K562 (cell line): Measurements from ENCODE around the gene POMC. TPM values are rescaled to one million over a fixed set of nuclear protein-coding genes. Genes with fewer than 3 reads are reported as not detected.

Experiments used
- ATAC-seq: fragments of 200-7000 bp; cut with Tn5 transposase; 3 replicates; pipeline ENCODE4 v1.9.1; 2020; ENCODE audit warnings: moderate library complexity
- BruUV-seq: library from RNA; stranded (reverse); fragments of 400-500 nt; replicated peaks from 2 replicates; lab custom pipeline; 2021; lab: Mats Ljungman, UMichigan
- CTCF ChIA-PET: fragments of 300-600 bp; formaldehyde crosslinking; extraction: SDS; loops from one replicate; lab custom pipeline; 2021; ENCODE audit warnings: low intra/inter-chr PET ratio; lab: Yijun Ruan, JAX
- POLR2A ChIA-PET: fragments of 300-600, 350-650 bp; sonication (Branson Sonifier 250); formaldehyde crosslinking; extraction: SDS; loops from one replicate; lab custom pipeline; 2021; ENCODE audit warnings: antibody characterized with exemption, inconsistent platforms; lab: Yijun Ruan, JAX
- DNase-seq, 4 experiments: peaks; one replicate each; pipeline versions ENCODE4 v3.0.0 to v3.0.0-alpha.2; 2011 to 2018; ENCODE audit warnings: low spot score in 3 of 4, mixed read lengths in 3 of 4; ENCODE audit errors: extremely low read depth in 1 of 4
- FAIRE-seq: peaks from 2 replicates; lab custom pipeline; 2011; peaks lifted over from hg19 to GRCh38; lab: Jason Lieb, UNC
- H2AFZ ChIP-seq: 2 replicates; pipeline ENCODE4 v1.6.0; 2011; ENCODE audit warnings: low read depth, low read length, control low read depth, inconsistent platforms
- H3K27ac ChIP-seq: fragments of 200-600 bp; 3 replicates; pipeline ENCODE4 v1.8.0; 2011; ENCODE audit warnings: low read depth, mild to moderate bottlenecking, control low read depth, inconsistent platforms, low read length, moderate library complexity, mixed read lengths; ENCODE audit errors: extremely low read depth
- H3K27me3 ChIP-seq, 2 experiments: fragments of 300-600 bp in 1 of 2; 2 replicates in 1 of 2; 3 replicates in 1 of 2; pipeline versions ENCODE4 v1.6.0 to v1.8.0; 2011; ENCODE audit warnings: inconsistent platforms in 2 of 2, low read length in 2 of 2, mild to moderate bottlenecking in 1 of 2, mixed read lengths in 1 of 2, moderate library complexity in 1 of 2; ENCODE audit not compliant: control insufficient read depth in 2 of 2, insufficient read depth in 2 of 2
- H3K36me3 ChIP-seq: fragments of 300-600 bp; 3 replicates; pipeline ENCODE4 v1.8.0; 2011; ENCODE audit warnings: mild to moderate bottlenecking, low read length, inconsistent platforms; ENCODE audit not compliant: control insufficient read depth, insufficient read depth
- H3K4me1 ChIP-seq, 2 experiments: fragments of 200-600 bp in 1 of 2; replicated peaks in 1 of 2; 2 replicates in 1 of 2; 3 replicates in 1 of 2; pipeline versions ENCODE4 v1.5.1 to v1.8.0; 2011; ENCODE audit warnings: inconsistent platforms in 2 of 2, low read length in 2 of 2, mild to moderate bottlenecking in 1 of 2, mixed read lengths in 1 of 2, moderate library complexity in 1 of 2; ENCODE audit not compliant: control insufficient read depth in 2 of 2, insufficient read depth in 2 of 2
- H3K4me2 ChIP-seq: 2 replicates; pipeline ENCODE4 v1.6.1; 2011; ENCODE audit warnings: low read length, control low read depth, inconsistent platforms, mixed read lengths; ENCODE audit not compliant: insufficient read depth
- H3K4me3 ChIP-seq: fragments of 200-600 bp; sonication (generic), shearing (Covaris generic); 2 replicates; pipeline ENCODE4 v1.5.1; 2016; ENCODE audit warnings: control low read depth, inconsistent platforms
- H3K79me2 ChIP-seq: fragments of 200-600 bp; 3 replicates; pipeline ENCODE4 v1.8.0; 2011; ENCODE audit warnings: low read length, inconsistent platforms; ENCODE audit not compliant: control insufficient read depth, insufficient read depth
- H3K9ac ChIP-seq, 2 experiments: 2 replicates each; pipeline versions ENCODE4 v1.6.0 to v1.6.1; 2011; ENCODE audit warnings: low read depth in 2 of 2, low read length in 2 of 2, control low read depth in 1 of 2, inconsistent platforms in 1 of 2, mild to moderate bottlenecking in 1 of 2, mixed read lengths in 1 of 2; ENCODE audit not compliant: insufficient read depth in 1 of 2
- H3K9me1 ChIP-seq: one replicate; pipeline ENCODE4 v1.6.0; 2011; ENCODE audit warnings: inconsistent platforms, mild to moderate bottlenecking, low read length, moderate library complexity; ENCODE audit not compliant: control insufficient read depth, insufficient read depth
- H3K9me3 ChIP-seq: replicated peaks from 2 replicates; pipeline ENCODE4 v1.5.1; 2011; ENCODE audit warnings: low read depth, low read length, inconsistent platforms; ENCODE audit not compliant: control insufficient read depth, insufficient read depth
- H4K20me1 ChIP-seq: replicated peaks from 2 replicates; pipeline ENCODE4 v1.6.1; 2011; ENCODE audit warnings: low read length, inconsistent platforms, mixed read lengths; ENCODE audit not compliant: control insufficient read depth, insufficient read depth
- ARID3B ChIP-seq: fragments of 250-450 bp; sonication (Bioruptor Pico); IDR thresholded peaks from 2 replicates; pipeline ENCODE4 v1.4.0; 2020; ENCODE audit warnings: borderline replicate concordance
- BHLHE40 ChIP-seq: IDR thresholded peaks from 2 replicates; pipeline ENCODE4 v1.6.1; 2011; ENCODE audit warnings: low read length, improper control_type of control experiment
- E2F6 ChIP-seq, 2 experiments: IDR thresholded peaks; 2 replicates each; pipeline ENCODE4 v1.6.1; 2011; ENCODE audit warnings: borderline replicate concordance in 1 of 2, control low read depth in 1 of 2, low read depth in 1 of 2, low read length in 1 of 2, mild to moderate bottlenecking in 1 of 2, mixed read lengths in 1 of 2, moderate library complexity in 1 of 2; ENCODE audit not compliant: insufficient read depth in 1 of 2, insufficient read length in 1 of 2, poor library complexity in 1 of 2, severe bottlenecking in 1 of 2; ENCODE audit errors: extremely low read depth in 1 of 2
- NR0B1 ChIP-seq: fragments of 450-650 bp; IDR thresholded peaks from one replicate; pipeline ENCODE4 v1.6.1; 2018; ENCODE audit warnings: mild to moderate bottlenecking, moderate library complexity; ENCODE audit not compliant: partially characterized antibody
- PBX2 ChIP-seq, 2 experiments: IDR thresholded peaks in 1 of 2; conservative IDR thresholded peaks in 1 of 2; 2 replicates each; pipeline ENCODE4 v1.6.1; 2016; ENCODE audit warnings: low read depth in 2 of 2, mild to moderate bottlenecking in 1 of 2, missing compliant biosample characterization in 1 of 2, missing genetic modification characterization in 1 of 2, moderate library complexity in 1 of 2
- ZNF717 ChIP-seq: fragments of 250-450 bp; sonication (Bioruptor Pico); IDR thresholded peaks from 2 replicates; pipeline ENCODE4 v1.5.0; 2021
- ZNF785 ChIP-seq: fragments of 250-450 bp; sonication (Bioruptor Pico); IDR thresholded peaks from 2 replicates; pipeline ENCODE4 v1.4.0; 2020; ENCODE audit warnings: mild to moderate bottlenecking
- WGBS: fragments of 100-300 bp; shearing (Covaris generic); methylation state at CpG from one replicate; pipeline ENCODE4 v1.1.6; 2016; ENCODE audit warnings: low coverage, mixed read lengths; ENCODE audit not compliant: insufficient coverage; ENCODE audit errors: missing lambda C conversion rate; 5-methylcytosine and 5-hydroxymethylcytosine counted together
- in situ Hi-C: fragments of 300-500 bp; cut with MboI; formaldehyde crosslinking; loops from 4 replicates; pipeline ENCODE4 v1.15.0; 2018; ENCODE audit warnings: inconsistent platforms, mixed read lengths
- intact Hi-C: fragments of 100-400 bp; cut with micrococcal nuclease; formaldehyde crosslinking; loops from 2 replicates; pipeline ENCODE4 v1.14.2; 2022
- polyA plus RNA-seq, 8 experiments: library from polyadenylated mRNA; depleted of rRNA in 4 of 8; stranded (reverse) in 5 of 8; unstranded in 3 of 8; fragments of >200 nt; fragmentation: Nextera tagmentation in 2 of 8; fragmentation: Illumina TruSeq in 1 of 8; extraction: Ambion mirVana in 2 of 8; extraction: Trizol in 1 of 8; gene quantifications; 2 replicates each; pipeline versions ENCODE4 v1.2.1 to v1.2.3, GENCODE V29; 2011 to 2014; ENCODE audit warnings: inconsistent platforms in 1 of 8, missing spikeins in 1 of 8
- total RNA-seq, 7 experiments: library from RNA; depleted of rRNA in 6 of 7; stranded (reverse); fragments of >200 nt in 6 of 7; fragmentation: Illumina TruSeq in 2 of 7; extraction: Trizol in 2 of 7; gene quantifications; 2 replicates each; pipeline versions ENCODE4 v1.2.1 to v1.2.3, GENCODE V29; 2011 to 2021; ENCODE audit warnings: low replicate concordance in 1 of 7

Gene POMC
- total and polyA plus RNA-seq, 9 of the 15 experiments (the other 6 are each of a cell fraction or from before 2014, with no cell fraction given) = not detected

- peaks cover 35 to 66% of the 10 kb centered on the region in 2 experiments; a peak in 4 of 5 replicates for H3K27me3 ChIP-seq
- no peaks in the 10 kb centered on the region; the same call in none of the 2 replicates for H4K20me1 ChIP-seq
- no peak overlapping the region for H3K27ac ChIP-seq
- FAIRE-seq = no peak
- no peak overlapping the region for H3K4me3 ChIP-seq
- in situ Hi-C loops = loop anchor here (10.0 kb wide), 1 partner anchor 720 kb away; no protein-coding TSS in a partner anchor
- ChIA-PET POLR2A (no interaction called here), CTCF (no interaction called here)
- no TSS peak for BruUV-seq
- no peak for ATAC-seq
- H3K9ac ChIP-seq = no peak overlapping the region
- no peaks in the 10 kb centered on the region; a peak in 2 of 5 replicates for H3K4me1 ChIP-seq
- 2% methylated on average over 7 of the region's 7 CpGs for whole genome bisulfite sequencing
- no peaks in the 10 kb centered on the region for H3K9me1 ChIP-seq
- intact Hi-C loops = loop anchor here (5.0 kb wide), 1 partner anchor 298 kb away; no protein-coding TSS in a partner anchor
- H3K9me3 ChIP-seq = no peaks in the 10 kb centered on the region
- H3K79me2 ChIP-seq = no peaks in the 10 kb centered on the region
- H3K36me3 ChIP-seq = no peaks in the 10 kb centered on the region
- H2AFZ ChIP-seq = no peak overlapping the region
- no peak for DNase-seq
- H3K4me2 ChIP-seq = no peak overlapping the region
- no peak for TF ChIP-seq NR0B1
- TF ChIP-seq E2F6 (IDR thresholded peaks at IDR 0.05; ENCODE audit: borderline replicate concordance in 1 of 2, extremely low read depth in 1 of 2, insufficient read depth in 1 of 2, insufficient read length in 1 of 2, low read depth in 1 of 2, low read length in 1 of 2, poor library complexity in 1 of 2, severe bottlenecking in 1 of 2) = no peak
- TF ChIP-seq PBX2 (CRISPR knock-in tag; IDR thresholded peaks at IDR 0.05; ENCODE audit: low read depth) = no peak
- TF ChIP-seq PBX2 (tag; conservative IDR thresholded peaks at IDR 0.05; ENCODE audit: low read depth) = no peak
- no peak for TF ChIP-seq ZNF717 (CRISPR knock-in tag)
- no peak for TF ChIP-seq BHLHE40
- no peak for TF ChIP-seq ZNF785
- no peak for TF ChIP-seq ARID3B (CRISPR knock-in tag)
Observed at GRCh38 chr2:25125189-25125588, 43.2 kb downstream of the POMC start.
